Fibroblast of villous mesenchyme (primary cell): Measurements from ENCODE around the gene CYB5B. TPM values are rescaled to one million over a fixed set of nuclear protein-coding genes. Genes with fewer than 3 reads are reported as not detected.

Experiments used
- DNase-seq: peaks from one replicate; pipeline ENCODE4 v3.0.0-alpha.2; 2010; ENCODE audit warnings: low read depth
- H3K4me3 ChIP-seq: 2 replicates; pipeline ENCODE4 v1.5.1; 2011; ENCODE audit warnings: low read depth, mild to moderate bottlenecking, low read length
- total RNA-seq: library from RNA; depleted of rRNA; stranded (reverse); fragments of >200 nt; gene quantifications from 2 replicates; pipeline ENCODE4 v1.2.3, GENCODE V29; 2012
- TF ChIP-seq, protein P1 (sequence below): IDR thresholded peaks from 2 replicates; pipeline ENCODE4 v1.5.1; 2012; ENCODE audit warnings: low read depth, mild to moderate bottlenecking, low read length; ENCODE audit not compliant: insufficient read depth

Gene CYB5B
- total RNA-seq, 1 donor: 142 TPM

DNA sequence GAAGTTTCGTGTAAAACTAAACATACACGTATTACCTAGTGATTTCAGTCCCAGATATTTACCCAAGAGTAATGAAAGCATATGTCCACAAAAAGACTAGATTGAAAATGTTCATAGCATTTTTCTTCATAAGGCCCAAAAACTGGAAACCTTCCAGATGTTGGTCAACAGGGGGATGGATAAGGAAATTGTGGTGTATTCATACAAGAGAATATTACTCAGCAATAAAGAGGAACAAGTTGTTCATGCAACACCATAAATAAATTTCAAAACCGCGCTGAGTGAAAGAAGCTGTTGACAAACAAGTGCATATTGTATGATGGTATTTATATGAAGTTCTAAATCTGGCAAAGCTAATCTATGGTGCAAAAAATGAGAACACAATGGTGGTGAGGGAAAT, 87.2 kb downstream of the CYB5B start:
- H3K4me3 ChIP-seq: no peak overlapping the region
- no peak for DNase-seq
- TF ChIP-seq, protein P1, sequence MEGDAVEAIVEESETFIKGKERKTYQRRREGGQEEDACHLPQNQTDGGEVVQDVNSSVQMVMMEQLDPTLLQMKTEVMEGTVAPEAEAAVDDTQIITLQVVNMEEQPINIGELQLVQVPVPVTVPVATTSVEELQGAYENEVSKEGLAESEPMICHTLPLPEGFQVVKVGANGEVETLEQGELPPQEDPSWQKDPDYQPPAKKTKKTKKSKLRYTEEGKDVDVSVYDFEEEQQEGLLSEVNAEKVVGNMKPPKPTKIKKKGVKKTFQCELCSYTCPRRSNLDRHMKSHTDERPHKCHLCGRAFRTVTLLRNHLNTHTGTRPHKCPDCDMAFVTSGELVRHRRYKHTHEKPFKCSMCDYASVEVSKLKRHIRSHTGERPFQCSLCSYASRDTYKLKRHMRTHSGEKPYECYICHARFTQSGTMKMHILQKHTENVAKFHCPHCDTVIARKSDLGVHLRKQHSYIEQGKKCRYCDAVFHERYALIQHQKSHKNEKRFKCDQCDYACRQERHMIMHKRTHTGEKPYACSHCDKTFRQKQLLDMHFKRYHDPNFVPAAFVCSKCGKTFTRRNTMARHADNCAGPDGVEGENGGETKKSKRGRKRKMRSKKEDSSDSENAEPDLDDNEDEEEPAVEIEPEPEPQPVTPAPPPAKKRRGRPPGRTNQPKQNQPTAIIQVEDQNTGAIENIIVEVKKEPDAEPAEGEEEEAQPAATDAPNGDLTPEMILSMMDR: no peak

DNA sequence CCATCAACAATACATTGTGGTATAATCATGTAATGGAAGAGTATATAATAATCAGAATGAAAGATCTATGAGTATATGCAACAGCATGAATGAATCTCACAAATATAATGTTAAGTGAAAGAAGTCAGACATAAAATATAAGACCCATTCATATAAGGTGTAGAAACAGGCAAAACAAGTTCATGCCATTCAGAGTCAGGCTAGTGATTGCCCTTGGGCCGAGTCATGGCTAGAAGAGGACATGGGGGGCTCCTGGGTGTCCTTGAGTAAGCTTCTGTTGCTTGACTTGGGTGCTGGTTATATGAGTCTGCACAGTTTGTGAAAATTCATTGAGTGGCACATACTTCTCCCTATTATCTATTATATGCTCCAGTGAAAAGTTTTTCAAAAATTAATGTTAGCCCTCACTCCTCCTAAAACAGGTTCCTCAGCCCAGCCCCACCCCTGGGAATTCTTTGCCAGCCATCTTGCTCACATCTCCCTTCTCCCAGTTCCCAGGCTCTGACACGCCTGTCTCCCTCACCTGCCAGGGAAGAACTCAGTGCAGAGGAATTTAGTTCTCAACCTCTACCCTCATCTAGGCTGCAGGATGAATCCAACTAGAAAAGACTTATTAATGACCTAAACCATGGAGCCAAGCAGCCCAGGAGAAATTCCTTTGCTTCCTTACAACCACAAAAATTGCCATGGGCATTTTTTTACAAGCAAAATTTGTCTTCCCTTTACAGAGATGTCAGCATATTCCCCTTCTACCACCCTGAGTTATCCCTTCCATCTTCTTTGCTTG, 89.0 kb downstream of the CYB5B start:
- TF ChIP-seq, protein P1: no peak
- DNase-seq: peak; percentile 36
- no peak overlapping the region for H3K4me3 ChIP-seq

DNA sequence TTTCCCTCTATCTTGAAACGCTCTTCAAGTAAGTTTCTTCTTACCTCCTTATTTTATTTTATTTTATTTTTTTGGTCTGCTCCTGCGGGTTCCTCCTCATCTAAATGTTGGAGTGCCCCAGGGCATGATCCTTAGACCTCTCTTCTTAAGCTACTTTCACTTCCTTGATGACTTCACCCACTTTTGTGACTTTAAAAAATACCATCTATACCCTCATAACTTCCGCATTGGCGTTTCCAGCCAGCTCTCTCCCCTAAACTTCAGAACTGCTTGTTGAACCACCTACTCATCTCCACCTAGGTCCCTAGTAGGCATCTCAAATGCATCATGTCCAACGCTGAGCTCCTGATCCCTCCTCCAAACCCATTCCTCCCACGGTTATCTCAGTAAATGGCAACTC, 89.9 kb downstream of the CYB5B start:
- TF ChIP-seq, protein P1: no peak
- no peak for DNase-seq
- H3K4me3 ChIP-seq: no peak overlapping the region

Other genes with a start within 250 kb of the CYB5B start
- gene SNTB2, start 237.5 kb upstream of the CYB5B start, total RNA-seq: 40.9 and 73.4 TPM in 2 replicates
- 31.1 and 34.1 TPM in 2 replicates for gene VPS4A, start 113.3 kb upstream of the CYB5B start, total RNA-seq
- 11.7 and 18.7 TPM in 2 replicates for gene PDF, start 94.0 kb upstream of the CYB5B start, total RNA-seq
- 29.0 and 36.3 TPM in 2 replicates for gene COG8, start 85.1 kb upstream of the CYB5B start, total RNA-seq
- 27.1 and 35.4 TPM in 2 replicates for gene NIP7, start 84.8 kb upstream of the CYB5B start, total RNA-seq
- 0.64 TPM in 1 of 2 replicates, not detected in the other for gene TMED6, start 72.8 kb upstream of the CYB5B start, total RNA-seq
- gene TERF2, start 38.6 kb upstream of the CYB5B start, total RNA-seq: 11.9 and 19.4 TPM in 2 replicates
- gene NFAT5, start 141.3 kb downstream of the CYB5B start, total RNA-seq: 34.5 and 69.1 TPM in 2 replicates